OCI-LY7 (cell line): ENCODE measurements around the gene HMOX2. TPM values are rescaled to one million over a fixed set of nuclear protein-coding genes. Genes with fewer than 3 reads are reported as not detected.

ENCODE experiments used
- BruUV-seq: library from RNA; stranded (reverse); fragments of 400-500 nt; replicated peaks from 2 replicates; lab custom pipeline; 2021; lab: Mats Ljungman, UMichigan
- CTCF ChIA-PET: fragments of 300-600 bp; sonication (Branson Sonifier 250); formaldehyde crosslinking; loops from one replicate; lab custom pipeline; 2022; ENCODE audit warnings: antibody characterized with exemption; ENCODE audit not compliant: unreplicated experiment; lab: Charles Lee
- POLR2A ChIA-PET: fragments of 300-600 bp; sonication (Branson Sonifier 250); formaldehyde crosslinking; loops from one replicate; lab custom pipeline; 2022; ENCODE audit warnings: antibody characterized with exemption; lab: Charles Lee
- DNase-seq: peaks from one replicate; pipeline ENCODE4 v3.0.0-alpha.2; 2015; ENCODE audit warnings: low spot score
- H2AFZ ChIP-seq: fragments of 200-600 bp; sonication (generic), shearing (Covaris generic); 2 replicates; pipeline ENCODE4 v1.6.1; 2014; ENCODE audit warnings: mild to moderate bottlenecking, antibody characterized with exemption, low read length, moderate library complexity
- H3K27ac ChIP-seq: fragments of 200-600 bp; sonication (generic); 2 replicates; pipeline ENCODE4 v1.5.1; 2014; ENCODE audit warnings: mixed run types, low read depth, mild to moderate bottlenecking, moderate library complexity, low read length, inconsistent platforms; ENCODE audit not compliant: poor library complexity, severe bottlenecking
- H3K36me3 ChIP-seq: fragments of 200-600 bp; sonication (generic); 2 replicates; pipeline ENCODE4 v1.6.1; 2014; ENCODE audit warnings: mild to moderate bottlenecking, antibody characterized with exemption, low read length, moderate library complexity, mixed read lengths; ENCODE audit not compliant: insufficient read depth
- H3K4me1 ChIP-seq: fragments of 200-600 bp; sonication (generic); 2 replicates; pipeline ENCODE4 v1.5.1; 2014; ENCODE audit warnings: mild to moderate bottlenecking, low read length; ENCODE audit not compliant: insufficient read depth, poor library complexity, severe bottlenecking
- H3K4me2 ChIP-seq: fragments of 200-600 bp; sonication (generic); 2 replicates; pipeline ENCODE4 v1.6.1; 2014; ENCODE audit warnings: mild to moderate bottlenecking, low read length
- H3K4me3 ChIP-seq: fragments of 200-600 bp; sonication (generic); 2 replicates; pipeline ENCODE4 v1.5.1; 2014; ENCODE audit warnings: mild to moderate bottlenecking, low read depth, low read length; ENCODE audit not compliant: poor library complexity, severe bottlenecking
- H3K79me2 ChIP-seq: fragments of 200-600 bp; sonication (generic); 2 replicates; pipeline ENCODE4 v1.6.1; 2016; ENCODE audit warnings: low read depth, mild to moderate bottlenecking, low read length, moderate library complexity, mixed read lengths; ENCODE audit not compliant: insufficient read depth
- H3K9me2 ChIP-seq: fragments of 200-600 bp; sonication (generic); 2 replicates; pipeline ENCODE4 v1.6.1; 2016; ENCODE audit warnings: mild to moderate bottlenecking, low read length, mixed read lengths; ENCODE audit not compliant: insufficient read depth
- H3K9me3 ChIP-seq: fragments of 200-600 bp; sonication (generic); 2 replicates; pipeline ENCODE4 v1.6.1; 2014; ENCODE audit warnings: mild to moderate bottlenecking, mixed run types, low read length, mixed read lengths
- H4K20me1 ChIP-seq: fragments of 200-600 bp; sonication (generic); 2 replicates; pipeline ENCODE4 v1.6.1; 2014; ENCODE audit warnings: mild to moderate bottlenecking, antibody characterized with exemption, low read length, moderate library complexity, mixed read lengths; ENCODE audit not compliant: insufficient read depth
- CTCF ChIP-seq: fragments of 200-600 bp; sonication (generic); conservative IDR thresholded peaks from 2 replicates; pipeline ENCODE4 v1.5.1; 2014; ENCODE audit warnings: mild to moderate bottlenecking, antibody characterized with exemption, low read length, moderate library complexity, mixed read lengths
- EZH2phosphoT487 ChIP-seq: fragments of 200-600 bp; sonication (generic); IDR thresholded peaks from 2 replicates; pipeline ENCODE4 v1.6.1; 2018; ENCODE audit warnings: low read depth, borderline replicate concordance, mild to moderate bottlenecking, mixed run types, antibody characterized with exemption, low read length, moderate library complexity, mixed read lengths
- intact Hi-C: fragments of 100-400 bp; cut with micrococcal nuclease; formaldehyde crosslinking; loops from one replicate; pipeline ENCODE4 v1.10.0; 2022; ENCODE audit not compliant: unreplicated experiment
- total RNA-seq, 2 experiments: library from RNA; depleted of rRNA in 1 of 2; stranded (reverse); fragments of >200 nt in 1 of 2; shearing (Covaris generic) in 1 of 2; gene quantifications; 2 replicates each; pipeline ENCODE4 v1.2.3, GENCODE V29; 2014 to 2022

Gene HMOX2
- total RNA-seq, 2 experiments from 2014 or later = 37.0 to 46.0 TPM

GRCh38 chr16:4507588-4508345 lies 31.6 kb downstream of the HMOX2 start:
- Histone ChIP-seq H3K4me3 (no peak overlapping the region), H3K36me3 (peaks cover 59% of the 10 kb centered on the region), H3K79me2 (0 out of 2 replicates have a peak, but pooled peaks cover 4% of the 10 kb centered on the region), H3K27ac (no peak overlapping the region), H3K4me2 (no peak overlapping the region), H3K9me3 (no peaks in the 10 kb centered on the region), H2AFZ (no peak overlapping the region), H3K9me2 (no peaks in the 10 kb centered on the region), H4K20me1 (0 out of 2 replicates have a peak, but pooled peaks cover 6% of the 10 kb centered on the region), H3K4me1 (peaks cover 28% of the 10 kb centered on the region)
- DNase-seq = no peak
- no TSS peak for BruUV-seq
- no peak for TF ChIP-seq EZH2phosphoT487
- no peak for TF ChIP-seq CTCF
- ChIA-PET CTCF (interaction anchor here (1.0 to 2.7 kb wide), 2 partner anchors 40 to 45 kb away, joined by 3 to 16 read pairs; no protein-coding TSS in a partner anchor), POLR2A (interaction anchor here (0.5 to 0.6 kb wide), 2 partner anchors 42 to 64 kb away, joined by 3 read pairs; no protein-coding TSS in a partner anchor)
- intact Hi-C loops = loop anchor here (5.0 kb wide), 1 partner anchor 450 kb away; the partner anchor contains the start of gene SEC14L5

- ChIA-PET CTCF (no interaction called here), POLR2A (no interaction called here)
- no TSS peak for BruUV-seq
- Histone ChIP-seq H3K4me2 (no peak overlapping the region), H3K27ac (no peak overlapping the region), H3K36me3 (peaks cover 65% of the 10 kb centered on the region), H3K4me1 (peaks cover 21% of the 10 kb centered on the region), H3K9me3 (no peaks in the 10 kb centered on the region), H2AFZ (no peak overlapping the region), H3K79me2 (no peaks in the 10 kb centered on the region), H3K9me2 (no peaks in the 10 kb centered on the region), H3K4me3 (no peak overlapping the region), H4K20me1 (0 out of 2 replicates have a peak, but pooled peaks cover 6% of the 10 kb centered on the region)
- intact Hi-C loops = loop anchor here (5.0 kb wide), 1 partner anchor 448 kb away; the partner anchor contains the start of gene SEC14L5
- no peak for DNase-seq
- TF ChIP-seq CTCF (no peak), EZH2phosphoT487 (no peak)
Observed at GRCh38 chr16:4508806-4509205, 32.6 kb downstream of the HMOX2 start.
